T1000 (cell line): Measurements from ENCODE around the gene RBM19.
"Not testable (repeated sequence)": the region's sequence is repeated elsewhere in the genome, so short reads cannot be mapped to it uniquely, and the experiment has no call there.

Source experiments
- DNase-seq: peaks from one replicate; lab custom pipeline; 2025; ENCODE audit warnings: mixed read lengths; lab: John Stamatoyannopoulos, UW

RBM19 gene

DNA sequence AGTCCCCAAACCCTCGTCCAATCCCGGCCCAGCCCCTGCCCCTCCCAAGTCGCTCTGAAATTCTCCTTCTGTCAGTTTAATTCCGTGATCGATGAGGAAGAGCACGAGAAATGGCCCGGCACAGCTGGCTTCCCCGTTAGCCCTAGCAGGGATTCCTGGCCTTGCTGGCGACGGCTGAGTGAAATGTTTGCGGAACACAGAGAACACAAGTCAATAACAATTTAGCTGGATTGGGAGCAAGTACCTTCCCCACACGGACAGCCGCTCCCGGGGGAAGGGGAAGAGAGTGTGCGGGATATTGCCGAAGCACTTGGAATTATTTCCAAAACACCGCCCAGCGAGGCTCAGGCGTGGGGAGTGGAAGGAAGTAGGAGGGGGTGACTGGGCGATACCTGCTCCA, 134.6 kb downstream of the RBM19 start:
- DNase-seq = no peak

GRCh38 chr12:113831016-113831415, 135.1 kb downstream of the RBM19 start:
- no peak for DNase-seq

GRCh38 chr12:113829212-113829611, 136.9 kb downstream of the RBM19 start:
- no peak for DNase-seq

- DNase-seq = no peak
Measured at GRCh38 chr12:113827539-113828114, 138.5 kb downstream of the RBM19 start.

DNA sequence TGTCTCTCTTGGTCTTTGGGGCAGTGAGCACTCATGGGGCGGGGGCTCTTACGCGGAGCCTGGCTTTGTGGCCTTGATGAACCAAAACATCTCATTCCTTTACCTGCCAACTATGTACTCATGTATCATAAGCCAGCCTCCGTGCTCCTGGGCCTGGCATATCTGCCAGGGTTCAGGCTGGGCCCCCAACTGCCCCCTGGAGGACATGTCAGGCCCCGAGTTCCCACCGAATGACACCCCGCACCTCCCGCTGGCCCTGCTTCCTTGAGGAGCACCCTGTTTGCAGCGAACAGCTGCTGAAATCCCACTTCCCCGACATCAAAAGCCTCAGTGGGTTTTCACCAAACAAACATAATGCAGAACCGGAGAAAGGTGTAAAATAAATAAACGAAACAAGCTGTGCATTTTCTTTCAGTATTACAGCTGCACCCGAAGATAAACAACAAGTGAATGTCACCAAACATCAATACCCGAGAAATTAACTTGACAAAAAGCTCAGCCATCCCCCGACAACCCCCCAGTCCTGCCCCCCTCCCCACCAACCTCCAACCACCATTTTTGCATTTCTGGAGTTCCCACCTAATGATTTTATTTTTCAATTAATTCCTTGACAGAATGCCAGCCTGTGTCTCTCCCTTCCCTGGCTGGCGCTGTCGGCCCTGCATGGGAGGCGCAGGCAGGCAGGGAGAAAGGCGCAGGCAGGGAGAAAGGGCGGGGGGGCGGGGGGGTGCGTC, 139.2 kb downstream of the RBM19 start:
- DNase-seq = no peak

GRCh38 chr12:113825705-113826104, 140.4 kb downstream of the RBM19 start:
- no peak for DNase-seq

GRCh38 chr12:113823816-113824215, 142.3 kb downstream of the RBM19 start:
- no peak for DNase-seq

GRCh38 chr12:113823016-113823415, 143.1 kb downstream of the RBM19 start:
- no peak for DNase-seq

GRCh38 chr12:113820842-113821241, 145.3 kb downstream of the RBM19 start:
- no peak for DNase-seq

GRCh38 chr12:113820309-113820708, 145.8 kb downstream of the RBM19 start:
- no peak for DNase-seq

DNA sequence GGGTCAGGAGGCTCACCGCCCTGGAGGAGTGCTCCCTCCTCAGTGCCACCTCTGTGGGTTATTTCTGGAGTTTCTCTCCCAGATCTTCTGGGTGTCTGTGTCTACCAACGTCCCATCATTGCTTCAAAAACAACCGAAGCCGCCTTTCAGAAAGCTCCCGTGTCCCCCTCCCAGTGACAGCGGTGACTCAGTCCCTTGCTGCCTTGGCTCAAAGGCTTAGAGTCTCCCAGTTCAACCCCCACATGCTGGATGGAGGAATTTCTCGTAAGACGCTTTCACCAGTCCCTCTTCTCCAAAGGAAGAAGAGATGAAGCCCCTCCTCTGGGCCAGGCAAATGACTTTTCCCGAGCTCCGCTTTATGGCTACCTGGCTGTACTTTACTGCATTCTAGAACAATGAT, 146.6 kb downstream of the RBM19 start:
- no peak for DNase-seq

- no peak for DNase-seq
Measured at GRCh38 chr12:113818833-113819232, 147.3 kb downstream of the RBM19 start.

GRCh38 chr12:113818283-113818682, 147.8 kb downstream of the RBM19 start:
- no peak for DNase-seq

DNA sequence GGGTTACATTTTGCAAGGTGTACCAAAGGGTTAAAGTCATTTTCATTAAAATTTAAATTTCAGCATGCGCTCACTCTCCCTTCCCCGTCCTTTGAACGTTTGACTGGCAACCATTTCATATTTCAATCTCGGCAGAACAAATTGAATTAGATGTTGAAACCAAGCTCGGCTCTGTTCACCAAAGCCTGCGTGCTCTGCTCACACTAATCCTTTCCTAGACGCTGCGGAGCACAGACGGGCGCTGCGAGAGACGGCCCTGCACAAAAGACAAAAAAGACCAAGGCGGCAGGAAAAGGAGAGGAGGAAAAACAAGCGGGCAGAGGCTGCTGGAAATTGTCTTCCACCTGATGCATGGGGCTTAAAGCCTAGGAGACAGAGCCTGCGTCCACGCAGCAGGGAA, 149.3 kb downstream of the RBM19 start:
- no peak for DNase-seq

GRCh38 chr12:113815031-113815430, 151.1 kb downstream of the RBM19 start:
- no peak for DNase-seq

DNA sequence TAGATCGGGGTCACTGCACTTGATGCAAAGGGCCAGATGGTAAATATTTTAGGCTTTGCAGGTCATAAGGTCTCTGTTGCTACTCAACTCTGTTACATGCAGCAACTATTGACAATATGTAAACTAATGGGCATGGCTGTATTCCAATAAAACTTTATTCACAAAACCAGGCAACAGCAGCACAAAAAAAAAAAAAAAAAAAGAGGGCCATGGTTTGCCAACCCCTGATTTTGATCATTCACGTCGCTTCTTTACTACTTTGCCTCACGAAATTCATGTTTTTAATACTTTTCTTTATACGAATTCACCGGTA, 152.9 kb downstream of the RBM19 start:
- DNase-seq = no peak

GRCh38 chr12:113812411-113813228, 153.5 kb downstream of the RBM19 start:
- no peak for DNase-seq

GRCh38 chr12:113809462-113810220, 156.5 kb downstream of the RBM19 start:
- DNase-seq = not testable (repeated sequence)

DNA sequence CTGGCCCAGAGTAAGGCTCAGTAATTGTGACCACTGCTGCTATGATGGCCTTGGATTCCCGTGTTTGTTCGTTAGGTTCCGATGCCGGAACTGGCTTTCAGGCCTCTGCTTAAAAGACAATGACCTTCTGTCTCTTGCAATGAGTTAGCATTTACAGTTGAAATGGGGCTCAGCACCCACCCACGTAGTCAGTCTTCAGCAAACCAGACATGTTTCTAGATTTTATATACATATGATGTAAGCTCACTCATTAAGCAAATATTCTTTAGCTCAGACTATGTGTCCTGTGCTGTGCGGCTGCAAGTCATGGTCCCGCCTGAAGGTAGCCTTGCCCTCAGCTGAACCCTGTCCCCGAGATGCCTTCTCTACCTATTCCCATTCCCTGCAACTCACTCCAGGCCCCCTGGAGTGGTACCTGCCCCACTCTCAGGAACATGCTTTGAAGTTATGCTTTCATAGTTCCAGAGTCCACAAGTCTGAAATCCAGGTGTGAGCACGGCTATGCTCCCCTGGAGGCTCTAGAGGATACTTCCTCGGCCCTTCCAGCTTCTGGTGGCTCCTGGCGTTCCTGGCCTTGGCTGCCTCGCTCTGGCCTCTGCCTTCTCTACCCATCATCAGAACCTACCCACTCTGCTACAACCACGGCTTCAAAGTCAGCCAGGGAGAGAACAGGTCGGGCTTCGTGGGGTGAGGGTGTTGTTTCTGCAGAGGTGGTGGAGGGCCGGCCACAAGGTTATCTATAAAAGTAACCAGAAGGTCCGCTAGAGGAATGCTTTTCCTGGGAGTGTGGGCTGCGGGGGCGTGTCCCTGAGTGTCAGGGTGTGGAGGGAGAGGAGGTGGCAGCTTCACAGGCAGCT, 157.8 kb downstream of the RBM19 start:
- DNase-seq = no peak

- no peak for DNase-seq
Measured at GRCh38 chr12:113805673-113806072, 160.5 kb downstream of the RBM19 start.

DNA sequence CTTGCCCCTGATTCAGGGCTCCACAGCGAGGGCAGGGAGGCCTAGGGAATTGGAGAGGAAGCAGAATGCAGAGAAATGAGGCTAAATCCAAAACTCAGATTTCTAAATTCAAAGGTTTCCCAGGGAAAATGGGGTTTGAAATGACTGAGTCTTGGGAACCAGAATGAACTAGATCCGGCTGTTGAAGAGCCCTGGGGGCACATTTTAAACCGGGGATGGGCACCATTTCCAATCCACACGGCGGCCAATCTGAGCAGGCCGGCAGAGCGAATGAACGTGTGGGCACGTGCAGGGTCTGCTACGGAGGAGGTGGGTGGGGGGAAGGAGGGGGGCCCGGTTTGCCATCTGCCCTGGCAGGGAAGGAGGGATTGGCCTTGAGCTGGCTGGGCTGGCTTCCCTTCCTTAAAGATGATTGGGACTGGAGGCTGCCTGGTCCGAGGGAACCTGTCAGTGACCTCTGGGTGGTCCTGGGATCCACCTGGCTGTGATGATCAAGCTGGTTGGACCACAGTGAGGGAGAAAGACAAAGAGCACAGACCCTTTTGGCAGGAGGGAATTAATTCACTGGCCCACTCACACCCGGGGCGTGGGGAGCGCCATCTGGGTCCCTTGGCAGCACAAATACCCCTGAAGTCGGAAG, 161.0 kb downstream of the RBM19 start:
- no peak for DNase-seq
